Body of pancreas (tissue), 4 donors: ENCODE data around the gene KRTAP1-1. TPM values are rescaled to one million over a fixed set of nuclear protein-coding genes. Genes with fewer than 3 reads are reported as not detected.
"Not testable (repeated sequence)": the region's sequence is repeated elsewhere in the genome, so short reads cannot be mapped to it uniquely, and the experiment has no call there.

Experiments used
- ATAC-seq: fragments of 150-250 bp; one replicate; pipeline ENCODE4 v1.9.1; 2016
- DNase-seq, 4 donors: peaks; one replicate each; pipeline ENCODE4 v3.0.0-alpha.2; 2019
- H3K27ac ChIP-seq, 4 donors: fragments of 200-600 bp; sonication (generic); 1 replicate in 3 of 4; 2 replicates in 1 of 4; pipeline versions ENCODE4 v1.5.1 to v1.6.1; 2016 to 2019; ENCODE audit warnings: mild to moderate bottlenecking in 1 of 4, mixed read lengths in 1 of 4, moderate library complexity in 1 of 4
- H3K27me3 ChIP-seq, 2 donors: fragments of 200-600 bp; sonication (generic); one replicate each; pipeline ENCODE4 v1.6.0; 2016; ENCODE audit warnings: mild to moderate bottlenecking in 1 of 2
- H3K36me3 ChIP-seq, 2 donors: fragments of 200-600 bp; sonication (generic); replicated peaks in 1 of 2; 2 replicates each; pipeline ENCODE4 v1.5.1; 2016; ENCODE audit warnings: low read depth in 2 of 2; ENCODE audit not compliant: insufficient read depth in 1 of 2
- H3K4me1 ChIP-seq: fragments of 200-600 bp; sonication (generic); one replicate; pipeline ENCODE4 v1.6.0; 2016
- H3K4me3 ChIP-seq, 2 donors: fragments of 200-600 bp; sonication (generic); 1 replicate in 1 of 2; 2 replicates in 1 of 2; pipeline ENCODE4 v1.5.1; 2016 to 2019
- H3K9me3 ChIP-seq, 3 donors: fragments of 200-600 bp; sonication (generic); 1 replicate in 2 of 3; 2 replicates in 1 of 3; pipeline ENCODE4 v1.5.1; 2016
- POLR2A ChIP-seq, 3 donors: fragments of 450-650 bp; IDR thresholded peaks; one replicate each; pipeline ENCODE4 v1.6.1; 2016; ENCODE audit warnings: antibody characterized with exemption in 3 of 3, mild to moderate bottlenecking in 2 of 3
- WGBS, 2 donors: methylation state at CpG; one replicate each; pipeline ENCODE4 v1.1.5; 2017; 5-methylcytosine and 5-hydroxymethylcytosine counted together
- intact Hi-C: fragments of 100-400 bp; cut with DNase I; formaldehyde crosslinking; loops from one replicate; pipeline ENCODE4 v1.15.1; 2023
- total RNA-seq, 2 donors: library from RNA; depleted of rRNA; stranded (reverse); fragments of >200 nt; gene quantifications; one replicate each; pipeline ENCODE4 v1.1.0, GENCODE V29; 2016
- TF ChIP-seq, protein P1 (sequence below), 7 experiments: fragments of 450-650 bp in 4 of 7; fragments of 200-600 bp in 3 of 7; sonication (generic) in 3 of 7; IDR thresholded peaks; one replicate each; pipeline ENCODE4 v1.5.1; 2016 to 2019; ENCODE audit warnings: antibody characterized with exemption in 7 of 7

KRTAP1-1 gene
- total RNA-seq, 2 donors from 2014 or later = not detected

DNA sequence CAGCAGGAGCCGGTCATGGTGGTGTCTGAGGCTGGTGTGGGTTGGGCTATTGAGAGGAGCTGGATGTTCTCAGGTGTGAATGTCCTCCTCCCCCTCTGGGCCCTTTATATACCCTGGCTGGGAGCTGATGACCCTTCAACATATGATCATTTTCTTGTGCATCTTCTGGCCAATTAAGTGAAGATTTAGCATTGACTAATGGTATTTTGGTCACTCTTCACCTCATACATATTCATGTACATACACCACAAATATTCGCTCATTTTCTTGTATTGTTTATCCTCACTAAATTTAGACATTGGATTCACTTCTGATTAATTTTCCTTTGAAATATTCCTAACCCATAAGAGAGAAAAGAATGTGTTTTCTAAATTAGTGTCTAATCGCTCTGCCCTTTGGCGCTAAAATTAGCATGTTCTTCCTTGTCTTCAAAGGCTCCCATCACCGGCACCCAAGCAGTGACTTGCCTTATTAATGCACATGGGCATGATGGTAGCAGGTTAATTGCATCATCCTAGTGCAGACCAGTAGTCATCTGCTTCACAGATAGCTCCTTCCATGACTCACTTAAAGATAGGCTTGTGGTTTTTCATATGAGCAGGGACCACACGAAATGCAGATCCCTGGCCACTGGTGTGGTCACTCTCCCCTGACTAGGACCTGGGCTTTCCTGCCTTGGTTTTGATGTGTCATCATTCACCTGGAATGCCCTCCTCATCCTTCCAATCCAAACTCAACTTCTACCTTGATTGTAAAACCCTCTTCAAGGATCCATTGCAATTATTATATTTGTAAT, 24.8 kb upstream of the KRTAP1-1 start, which contains the start of gene KRTAP2-4:
KRTAP2-4 (minus strand) TSS at position 51 of the 796 bp plus-strand sequence; CDS start at position 17, 34 bp downstream.
- Histone ChIP-seq H3K9me3 (no peaks in the 10 kb centered on the region), H3K4me3 (no peak within 1 kb of the TSS), H3K36me3 (no peaks in the 10 kb centered on the region), H3K4me1 (no peaks in the 10 kb centered on the region), H3K27ac (no peak within 1 kb of the TSS), H3K27me3 (no peaks in the 10 kb centered on the region)
- intact Hi-C loops = no loop called here
- no peak for DNase-seq
- ATAC-seq = no peak
- WGBS, 2 donors = 82 to 89% methylated on average over 5 of the region's 6 CpGs
- TF ChIP-seq, protein P1, sequence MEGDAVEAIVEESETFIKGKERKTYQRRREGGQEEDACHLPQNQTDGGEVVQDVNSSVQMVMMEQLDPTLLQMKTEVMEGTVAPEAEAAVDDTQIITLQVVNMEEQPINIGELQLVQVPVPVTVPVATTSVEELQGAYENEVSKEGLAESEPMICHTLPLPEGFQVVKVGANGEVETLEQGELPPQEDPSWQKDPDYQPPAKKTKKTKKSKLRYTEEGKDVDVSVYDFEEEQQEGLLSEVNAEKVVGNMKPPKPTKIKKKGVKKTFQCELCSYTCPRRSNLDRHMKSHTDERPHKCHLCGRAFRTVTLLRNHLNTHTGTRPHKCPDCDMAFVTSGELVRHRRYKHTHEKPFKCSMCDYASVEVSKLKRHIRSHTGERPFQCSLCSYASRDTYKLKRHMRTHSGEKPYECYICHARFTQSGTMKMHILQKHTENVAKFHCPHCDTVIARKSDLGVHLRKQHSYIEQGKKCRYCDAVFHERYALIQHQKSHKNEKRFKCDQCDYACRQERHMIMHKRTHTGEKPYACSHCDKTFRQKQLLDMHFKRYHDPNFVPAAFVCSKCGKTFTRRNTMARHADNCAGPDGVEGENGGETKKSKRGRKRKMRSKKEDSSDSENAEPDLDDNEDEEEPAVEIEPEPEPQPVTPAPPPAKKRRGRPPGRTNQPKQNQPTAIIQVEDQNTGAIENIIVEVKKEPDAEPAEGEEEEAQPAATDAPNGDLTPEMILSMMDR (IDR thresholded peaks at IDR 0.05) = no peak
- TF ChIP-seq POLR2A (IDR thresholded peaks at IDR 0.05) = no peak

DNA sequence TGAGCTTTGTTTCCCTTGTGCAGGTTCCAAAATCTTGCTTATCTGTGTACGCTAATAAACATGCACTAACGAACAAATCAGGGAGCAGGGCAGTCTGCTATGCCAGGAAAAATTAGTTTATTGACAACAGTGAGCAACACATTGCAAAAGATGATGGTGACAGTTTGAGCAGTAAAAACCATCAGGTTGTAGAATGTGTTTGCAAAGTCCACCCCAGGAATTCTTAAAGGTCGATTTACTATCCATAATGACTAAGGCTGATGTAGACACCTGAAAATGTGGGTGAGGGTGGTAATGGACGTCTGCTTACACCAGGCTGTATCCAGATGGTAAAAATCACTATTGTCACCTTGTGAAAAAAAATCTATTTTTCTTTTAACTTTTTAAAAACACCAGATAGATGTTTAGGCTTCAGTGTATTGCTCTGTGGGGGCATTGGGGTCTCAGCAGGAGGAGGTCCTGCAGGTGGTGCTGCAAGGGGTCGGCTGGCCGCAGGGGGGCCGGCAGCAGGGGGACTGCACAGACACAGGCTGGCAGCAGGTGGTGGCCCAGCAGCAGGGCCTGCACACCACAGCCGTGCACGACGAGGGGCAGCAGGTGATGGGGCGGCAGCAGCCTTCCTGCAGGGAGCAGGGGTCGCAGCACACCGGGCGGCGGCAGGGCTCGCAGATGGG, 23.9 kb upstream of the KRTAP1-1 start:
- ATAC-seq, intact Hi-C loops, DNase-seq, H3K9me3 ChIP-seq, H3K36me3 ChIP-seq, H3K27ac ChIP-seq, H3K4me1 ChIP-seq, H3K27me3 ChIP-seq, H3K4me3 ChIP-seq: not testable (repeated sequence)
- WGBS, 2 donors = 44 to 50% methylated on average over 6 to 7 of the region's 16 CpGs

DNA sequence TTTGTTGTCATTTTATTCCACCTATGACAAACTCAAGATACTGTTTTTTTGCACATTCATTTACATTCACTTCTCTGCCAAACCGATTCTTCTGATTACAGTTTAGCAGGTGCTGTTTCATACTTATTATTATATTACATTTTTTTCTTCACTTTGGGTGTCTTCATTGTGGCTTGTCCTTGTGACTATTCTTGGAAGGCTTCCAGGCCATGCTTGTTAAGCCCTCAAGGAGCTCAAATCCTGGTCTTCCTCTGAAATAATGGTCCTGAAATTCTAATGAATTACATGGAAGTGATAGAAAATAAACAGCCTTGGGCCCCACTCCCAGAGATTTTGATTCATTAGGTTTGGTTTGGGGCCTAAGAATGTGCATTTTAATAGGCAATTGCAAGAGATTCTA, 23.1 kb upstream of the KRTAP1-1 start:
- Histone ChIP-seq H3K9me3 (no peaks in the 10 kb centered on the region), H3K27ac (no peak overlapping the region), H3K27me3 (no peaks in the 10 kb centered on the region), H3K4me3 (no peak overlapping the region), H3K4me1 (no peaks in the 10 kb centered on the region), H3K36me3 (no peaks in the 10 kb centered on the region)
- 64 to 74% methylated on average over 1 of the region's 1 CpG for WGBS, 2 donors
- no peak for TF ChIP-seq POLR2A (IDR thresholded peaks at IDR 0.05)
- TF ChIP-seq, protein P1 (IDR thresholded peaks at IDR 0.05) = no peak
- DNase-seq (no peak), ATAC-seq (no peak)
- intact Hi-C loops = no loop called here

DNA sequence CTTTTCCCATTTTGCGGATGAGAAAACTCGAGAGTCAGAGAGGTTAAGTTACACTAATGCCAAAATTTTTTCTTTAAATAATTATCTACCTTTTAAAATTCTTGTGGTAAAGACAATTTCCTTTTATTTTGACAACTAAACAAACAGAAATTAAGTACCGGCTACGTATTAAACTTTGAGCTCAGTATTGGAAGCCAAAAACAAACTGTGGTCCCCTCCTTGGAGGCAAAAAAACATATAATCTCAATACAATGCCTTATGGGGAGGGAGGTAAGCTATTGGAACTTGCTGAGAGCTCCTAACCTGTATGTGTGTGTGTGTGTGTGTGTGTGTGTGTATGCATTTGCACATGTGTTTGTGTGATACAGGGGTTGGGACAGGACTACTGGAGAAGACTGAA, 22.2 kb upstream of the KRTAP1-1 start:
- DNase-seq (no peak), ATAC-seq (no peak)
- TF ChIP-seq, protein P1 (IDR thresholded peaks at IDR 0.05) = no peak
- no peak for TF ChIP-seq POLR2A (IDR thresholded peaks at IDR 0.05)
- no peak overlapping the region for H3K27ac ChIP-seq
- no peaks in the 10 kb centered on the region for H3K27me3 ChIP-seq
- no peak overlapping the region for H3K4me3 ChIP-seq
- H3K36me3 ChIP-seq = no peaks in the 10 kb centered on the region
- intact Hi-C loops = no loop called here
- H3K9me3 ChIP-seq = no peaks in the 10 kb centered on the region
- H3K4me1 ChIP-seq = no peaks in the 10 kb centered on the region
- 53 to 62% methylated on average over 4 of the region's 4 CpGs for WGBS, 2 donors

DNA sequence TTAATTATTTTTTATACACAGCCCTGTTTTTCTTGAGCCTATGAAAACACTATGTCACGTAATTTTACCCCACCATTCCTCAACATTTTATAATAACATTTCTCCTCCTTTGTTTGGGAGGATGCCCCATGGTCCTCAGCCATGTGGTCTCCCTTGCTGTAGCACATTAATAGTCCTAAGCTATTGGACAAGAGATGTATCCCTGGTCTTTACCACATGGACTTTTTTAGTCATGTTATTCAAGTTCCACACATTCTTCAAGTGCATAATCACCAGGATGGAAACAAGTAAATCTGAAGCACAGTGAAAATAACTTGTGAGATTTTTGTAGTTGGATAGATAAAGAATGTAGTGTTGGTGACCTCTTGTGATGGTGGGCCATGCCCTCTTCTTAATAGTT, 20.7 kb upstream of the KRTAP1-1 start:
- no peak for ATAC-seq
- intact Hi-C loops = no loop called here
- no peak overlapping the region for H3K27ac ChIP-seq
- no peaks in the 10 kb centered on the region for H3K4me1 ChIP-seq
- H3K27me3 ChIP-seq = no peaks in the 10 kb centered on the region
- no peak overlapping the region for H3K4me3 ChIP-seq
- H3K36me3 ChIP-seq = no peaks in the 10 kb centered on the region
- no peak for TF ChIP-seq POLR2A (IDR thresholded peaks at IDR 0.05)
- TF ChIP-seq, protein P1 (IDR thresholded peaks at IDR 0.05) = no peak
- peaks cover 0 to 3% (median 0%) of the 10 kb centered on the region in 3 donors for H3K9me3 ChIP-seq
- WGBS, 2 donors = 54 to 65% methylated on average over 1 of the region's 1 CpG
- DNase-seq = no peak
